KG1 (cell line): Measurements from ENCODE around the gene SLC22A7.

Experiments
- DNase-seq: peaks from one replicate; lab custom pipeline; 2025; lab: John Stamatoyannopoulos, UW

The SLC22A7 gene

GRCh38 chr6:43283514-43283901, 14.6 kb upstream of the SLC22A7 start:
- DNase-seq: no peak

GRCh38 chr6:43283905-43284304, 14.2 kb upstream of the SLC22A7 start:
- no peak for DNase-seq

GRCh38 chr6:43284991-43285781, 12.9 kb upstream of the SLC22A7 start:
- no peak for DNase-seq

- DNase-seq: no peak
Observed at GRCh38 chr6:43285832-43286231, 12.2 kb upstream of the SLC22A7 start.

- no peak for DNase-seq
Observed at GRCh38 chr6:43286456-43286979, 11.5 kb upstream of the SLC22A7 start.

GRCh38 chr6:43286980-43287716, 10.9 kb upstream of the SLC22A7 start:
- DNase-seq: no peak

GRCh38 chr6:43287717-43288679, 10.1 kb upstream of the SLC22A7 start:
- DNase-seq: no peak

GRCh38 chr6:43290339-43290904, 7.6 kb upstream of the SLC22A7 start:
- no peak for DNase-seq

- no peak for DNase-seq
Observed at GRCh38 chr6:43290905-43291355, 7.1 kb upstream of the SLC22A7 start.

- DNase-seq: no peak
Observed at GRCh38 chr6:43291708-43292107, 6.4 kb upstream of the SLC22A7 start.

GRCh38 chr6:43292341-43292740, 5.7 kb upstream of the SLC22A7 start:
- no peak for DNase-seq

- DNase-seq: no peak
Observed at GRCh38 chr6:43292763-43293318, 5.2 kb upstream of the SLC22A7 start.

GRCh38 chr6:43293698-43294097, 4.4 kb upstream of the SLC22A7 start:
- no peak for DNase-seq

GRCh38 chr6:43294536-43294935, 3.5 kb upstream of the SLC22A7 start:
- DNase-seq: no peak

GRCh38 chr6:43295456-43295855, 2.6 kb upstream of the SLC22A7 start:
- DNase-seq: no peak

- DNase-seq: no peak
Observed at GRCh38 chr6:43296780-43297497, 1.1 kb upstream of the SLC22A7 start.

GRCh38 chr6:43298565-43299337, 691 bp downstream of the SLC22A7 start:
- DNase-seq: no peak

GRCh38 chr6:43299338-43300293, 1.6 kb downstream of the SLC22A7 start:
- no peak for DNase-seq
